ENCODE data around the gene NDUFB2. TPM values are rescaled to one million over a fixed set of nuclear protein-coding genes. Genes with fewer than 3 reads are reported as not detected.
"Not testable (repeated sequence)": the region's sequence is repeated elsewhere in the genome, so short reads cannot be mapped to it uniquely, and the experiment has no call there.

NDUFB2 gene
- total RNA-seq, 1 donor from 2014 or later, result 257 TPM

DNA sequence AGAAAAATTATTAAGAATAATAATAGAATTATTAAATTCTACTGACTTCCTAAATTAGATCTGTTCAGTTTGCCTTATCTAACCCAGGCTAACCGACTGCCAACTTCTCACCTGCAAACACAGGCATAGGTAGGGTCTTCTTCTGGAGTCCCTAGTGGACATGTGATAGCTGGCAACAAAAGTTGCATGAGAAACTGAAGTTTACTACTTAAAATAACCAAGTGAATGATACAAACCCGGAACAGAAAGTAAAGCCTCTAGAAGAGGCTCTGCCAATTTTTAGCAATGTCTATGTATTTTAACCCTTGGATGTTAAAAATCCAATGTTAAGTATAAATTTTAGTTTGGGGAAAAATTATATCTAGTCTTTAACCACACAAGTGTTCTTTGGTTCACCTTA lies 37.6 kb downstream of the NDUFB2 start:
- no peak for DNase-seq (ENCODE audit: extremely low spot score in 2 of 2)
- Histone ChIP-seq H3K4me1 (no peaks in the 10 kb centered on the region), H3K36me3 (peaks cover 8 to 9% of the 10 kb centered on the region in 2 donors), H3K4me3 (no peak overlapping the region), H3K9me3 (no peaks in the 10 kb centered on the region), H3K27ac (no peak overlapping the region), H3K27me3 (no peaks in the 10 kb centered on the region)
- intact Hi-C loops (cut with DNase I), result no loop called here
- TF ChIP-seq POLR2A (IDR thresholded peaks at IDR 0.05), result no peak
- TF ChIP-seq POLR2AphosphoS5 (IDR thresholded peaks at IDR 0.05; ENCODE audit: insufficient read depth in 1 of 2, low read depth in 1 of 2), result no peak
- TF ChIP-seq, protein P1, sequence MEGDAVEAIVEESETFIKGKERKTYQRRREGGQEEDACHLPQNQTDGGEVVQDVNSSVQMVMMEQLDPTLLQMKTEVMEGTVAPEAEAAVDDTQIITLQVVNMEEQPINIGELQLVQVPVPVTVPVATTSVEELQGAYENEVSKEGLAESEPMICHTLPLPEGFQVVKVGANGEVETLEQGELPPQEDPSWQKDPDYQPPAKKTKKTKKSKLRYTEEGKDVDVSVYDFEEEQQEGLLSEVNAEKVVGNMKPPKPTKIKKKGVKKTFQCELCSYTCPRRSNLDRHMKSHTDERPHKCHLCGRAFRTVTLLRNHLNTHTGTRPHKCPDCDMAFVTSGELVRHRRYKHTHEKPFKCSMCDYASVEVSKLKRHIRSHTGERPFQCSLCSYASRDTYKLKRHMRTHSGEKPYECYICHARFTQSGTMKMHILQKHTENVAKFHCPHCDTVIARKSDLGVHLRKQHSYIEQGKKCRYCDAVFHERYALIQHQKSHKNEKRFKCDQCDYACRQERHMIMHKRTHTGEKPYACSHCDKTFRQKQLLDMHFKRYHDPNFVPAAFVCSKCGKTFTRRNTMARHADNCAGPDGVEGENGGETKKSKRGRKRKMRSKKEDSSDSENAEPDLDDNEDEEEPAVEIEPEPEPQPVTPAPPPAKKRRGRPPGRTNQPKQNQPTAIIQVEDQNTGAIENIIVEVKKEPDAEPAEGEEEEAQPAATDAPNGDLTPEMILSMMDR (IDR thresholded peaks at IDR 0.05), result no peak

DNA sequence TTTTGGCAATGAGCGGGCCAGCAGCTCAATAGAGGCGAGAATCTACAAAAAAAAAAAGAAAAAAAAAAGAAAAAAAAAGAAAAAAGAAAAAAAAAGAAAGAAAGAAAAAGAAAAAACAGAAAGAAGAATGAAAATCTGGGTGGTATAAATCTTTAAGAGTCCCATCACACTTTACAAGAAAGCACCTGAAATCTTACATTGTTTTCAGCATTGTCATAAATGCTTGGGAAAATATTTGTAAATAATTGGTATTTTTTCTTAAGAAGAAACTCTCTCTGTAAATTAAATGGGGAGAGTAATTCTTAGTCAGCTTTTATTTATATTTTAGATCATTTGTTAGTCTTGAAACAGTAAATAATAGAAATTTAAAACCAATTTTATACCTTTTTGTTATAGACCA lies 38.2 kb downstream of the NDUFB2 start:
- intact Hi-C loops (cut with DNase I), result no loop called here
- Histone ChIP-seq H3K9me3 (no peaks in the 10 kb centered on the region), H3K27ac (no peak overlapping the region), H3K27me3 (no peaks in the 10 kb centered on the region), H3K36me3 (peaks cover 8 to 15% of the 10 kb centered on the region in 2 donors), H3K4me3 (no peak overlapping the region), H3K4me1 (no peaks in the 10 kb centered on the region)
- DNase-seq (ENCODE audit: extremely low spot score in 2 of 2), result no peak
- no peak for TF ChIP-seq POLR2AphosphoS5 (IDR thresholded peaks at IDR 0.05; ENCODE audit: insufficient read depth in 1 of 2, low read depth in 1 of 2)
- TF ChIP-seq, protein P1 (IDR thresholded peaks at IDR 0.05), result no peak
- no peak for TF ChIP-seq POLR2A (IDR thresholded peaks at IDR 0.05)

DNA sequence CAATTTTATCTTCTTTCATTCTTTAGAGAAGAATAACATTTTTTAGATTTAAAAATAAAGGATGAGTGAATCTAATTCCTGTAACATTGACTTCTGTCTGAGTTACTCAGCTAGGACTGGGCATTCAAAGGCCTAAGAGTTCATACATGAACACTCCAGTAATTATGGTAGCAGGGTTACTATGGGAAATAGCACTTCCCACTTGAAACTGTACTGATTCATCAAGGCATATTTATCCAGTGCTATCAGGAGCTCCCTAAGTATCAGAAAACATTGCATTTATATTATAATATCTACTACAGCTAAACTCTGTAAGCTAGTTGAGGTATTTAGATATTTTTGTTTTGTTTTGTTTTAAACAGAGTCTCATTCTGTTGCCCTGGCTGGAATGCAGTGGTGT lies 41.8 kb downstream of the NDUFB2 start:
- H3K9me3 ChIP-seq, result no peaks in the 10 kb centered on the region
- no peak for DNase-seq (ENCODE audit: extremely low spot score in 2 of 2)
- intact Hi-C loops (cut with DNase I), result no loop called here
- peaks cover 8 to 16% of the 10 kb centered on the region in 2 donors for H3K36me3 ChIP-seq
- no peaks in the 10 kb centered on the region for H3K4me1 ChIP-seq
- no peak overlapping the region for H3K4me3 ChIP-seq
- no peak overlapping the region for H3K27ac ChIP-seq
- no peaks in the 10 kb centered on the region for H3K27me3 ChIP-seq
- TF ChIP-seq POLR2AphosphoS5 (IDR thresholded peaks at IDR 0.05; ENCODE audit: insufficient read depth in 1 of 2, low read depth in 1 of 2), result no peak
- TF ChIP-seq, protein P1 (IDR thresholded peaks at IDR 0.05), result no peak
- no peak for TF ChIP-seq POLR2A (IDR thresholded peaks at IDR 0.05)

DNA sequence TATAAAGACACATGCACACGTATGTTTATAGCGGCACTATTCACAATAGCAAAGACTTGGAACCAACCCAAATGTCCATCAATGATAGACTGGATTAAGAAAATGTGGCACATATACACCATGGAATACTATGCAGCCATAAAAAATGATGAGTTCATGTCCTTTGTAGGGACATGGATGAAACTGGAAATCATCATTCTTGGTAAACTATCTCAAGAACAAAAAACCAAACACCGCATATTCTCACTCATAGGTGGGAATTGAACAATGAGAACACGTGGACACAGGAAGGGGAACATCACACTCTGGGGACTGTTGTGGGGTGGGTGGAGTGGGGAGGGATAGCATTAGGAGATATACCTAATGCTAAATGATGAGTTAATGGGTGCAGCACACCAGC lies 46.7 kb downstream of the NDUFB2 start:
- H3K4me3 ChIP-seq; H3K9me3 ChIP-seq; H3K4me1 ChIP-seq; H3K27me3 ChIP-seq; DNase-seq (ENCODE audit: extremely low spot score in 2 of 2); intact Hi-C loops (cut with DNase I); H3K27ac ChIP-seq: not testable (repeated sequence)
- H3K36me3 ChIP-seq, result peaks cover 3 to 16% of the 10 kb centered on the region in 2 donors

DNA sequence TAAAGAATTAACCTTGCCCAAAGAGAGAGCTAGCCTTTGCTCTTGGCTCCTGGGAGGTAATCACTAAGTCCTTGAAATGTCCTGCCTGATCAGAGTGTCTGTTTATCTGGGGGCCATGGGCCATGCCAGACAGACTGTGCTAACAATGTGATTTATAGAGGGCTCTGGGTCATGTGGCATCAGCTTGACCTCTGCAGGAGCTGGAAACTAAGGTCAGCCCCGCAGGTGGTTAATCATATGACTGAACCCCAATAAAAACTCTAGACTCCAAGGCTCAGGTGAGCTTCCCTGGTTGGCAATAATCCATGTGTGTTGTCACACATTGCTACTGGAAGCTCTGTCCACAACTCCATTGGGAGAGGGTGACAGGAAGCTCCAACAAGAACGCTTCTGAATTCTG lies 47.5 kb downstream of the NDUFB2 start:
- peaks cover 0 to 8% of the 10 kb centered on the region in 2 donors for H3K36me3 ChIP-seq
- TF ChIP-seq POLR2AphosphoS5 (IDR thresholded peaks at IDR 0.05; ENCODE audit: insufficient read depth in 1 of 2, low read depth in 1 of 2), result no peak
- TF ChIP-seq, protein P1 (IDR thresholded peaks at IDR 0.05), result no peak
- TF ChIP-seq POLR2A (IDR thresholded peaks at IDR 0.05), result no peak
- no peaks in the 10 kb centered on the region for H3K27me3 ChIP-seq
- no peaks in the 10 kb centered on the region for H3K9me3 ChIP-seq
- H3K27ac ChIP-seq, result no peak overlapping the region
- H3K4me1 ChIP-seq, result no peaks in the 10 kb centered on the region
- intact Hi-C loops (cut with DNase I), result no loop called here
- no peak for DNase-seq (ENCODE audit: extremely low spot score in 2 of 2)
- H3K4me3 ChIP-seq, result no peak overlapping the region
